DND-41 (cell line): Measurements from ENCODE around the gene AOPEP.

ENCODE experiments used
- ATAC-seq: fragments of 200-7000 bp; cut with Tn5 transposase; 3 replicates; pipeline ENCODE4 v1.9.1; 2021; ENCODE audit warnings: low read depth; ENCODE audit not compliant: insufficient read depth
- DNase-seq: peaks from one replicate; pipeline ENCODE4 v3.0.0-alpha.2; 2020
- H2AFZ ChIP-seq: 2 replicates; pipeline ENCODE4 v1.6.0; 2012; ENCODE audit warnings: low read depth, low read length
- H3K27ac ChIP-seq: 2 replicates; pipeline ENCODE4 v1.5.1; 2012; ENCODE audit warnings: low read length, inconsistent platforms
- H3K27me3 ChIP-seq: fragments of 200-600 bp; sonication (generic); 2 replicates; pipeline ENCODE4 v1.6.0; 2012; ENCODE audit warnings: low read length, mild to moderate bottlenecking, inconsistent platforms; ENCODE audit not compliant: insufficient read depth, poor library complexity
- H3K36me3 ChIP-seq: 2 replicates; pipeline ENCODE4 v1.5.1; 2012; ENCODE audit warnings: low read length, inconsistent platforms; ENCODE audit not compliant: insufficient read depth
- H3K4me1 ChIP-seq: 2 replicates; pipeline ENCODE4 v1.5.1; 2012; ENCODE audit warnings: mild to moderate bottlenecking, low read length; ENCODE audit not compliant: insufficient read depth
- H3K4me2 ChIP-seq: 2 replicates; pipeline ENCODE4 v1.6.0; 2012; ENCODE audit warnings: mild to moderate bottlenecking, moderate library complexity, low read length, inconsistent platforms; ENCODE audit not compliant: insufficient read depth
- H3K4me3 ChIP-seq, 2 experiments: fragments of 200-600 bp in 1 of 2; shearing (Covaris generic) in 1 of 2; 2 replicates each; pipeline ENCODE4 v1.5.1; 2012 to 2016; ENCODE audit warnings: inconsistent platforms in 2 of 2, low read length in 2 of 2, mild to moderate bottlenecking in 2 of 2, low read depth in 1 of 2, moderate library complexity in 1 of 2
- H3K79me2 ChIP-seq: 2 replicates; pipeline ENCODE4 v1.6.0; 2012; ENCODE audit warnings: low read length, inconsistent platforms; ENCODE audit not compliant: insufficient read depth
- H3K9ac ChIP-seq: 2 replicates; pipeline ENCODE4 v1.6.0; 2012; ENCODE audit warnings: low read depth, mild to moderate bottlenecking, inconsistent platforms, low read length, moderate library complexity
- H3K9me3 ChIP-seq: 2 replicates; pipeline ENCODE4 v1.5.1; 2012; ENCODE audit warnings: low read length, moderate library complexity, mild to moderate bottlenecking, inconsistent platforms; ENCODE audit not compliant: insufficient read depth, severe bottlenecking
- H4K20me1 ChIP-seq: 2 replicates; pipeline ENCODE4 v1.6.0; 2012; ENCODE audit warnings: low read length; ENCODE audit not compliant: insufficient read depth
- CTCF ChIP-seq: IDR thresholded peaks from 2 replicates; pipeline ENCODE4 v1.5.1; 2012; ENCODE audit warnings: borderline replicate concordance, low read length, moderate library complexity, mild to moderate bottlenecking; ENCODE audit not compliant: poor library complexity, severe bottlenecking; ENCODE audit errors: extremely low read depth
- EZH2 ChIP-seq: IDR thresholded peaks from 3 replicates; pipeline ENCODE4 v1.6.1; 2012; ENCODE audit warnings: borderline replicate concordance, low read depth, mild to moderate bottlenecking, moderate library complexity, low read length, inconsistent platforms; ENCODE audit not compliant: severe bottlenecking

The AOPEP gene

GRCh38 chr9:94870793-94871558 is 144.5 kb downstream of the AOPEP start:
- H3K27me3 ChIP-seq: no peaks in the 10 kb centered on the region
- H3K9me3 ChIP-seq: no peaks in the 10 kb centered on the region
- no peaks in the 10 kb centered on the region for H3K36me3 ChIP-seq
- H3K4me1 ChIP-seq: peaks cover 11% of the 10 kb centered on the region
- H3K4me3 ChIP-seq: no peak overlapping the region
- H3K9ac ChIP-seq: no peak overlapping the region
- no peaks in the 10 kb centered on the region for H4K20me1 ChIP-seq
- H3K4me2 ChIP-seq: no peak overlapping the region
- H2AFZ ChIP-seq: no peak overlapping the region
- TF ChIP-seq EZH2: no peak
- TF ChIP-seq CTCF: no peak
- H3K27ac ChIP-seq: 0 out of 2 replicates have a peak overlapping the region, but pooled peaks have one; percentile 10
- peak; percentile 72 for ATAC-seq
- H3K79me2 ChIP-seq: no peaks in the 10 kb centered on the region
- DNase-seq: peak; percentile 29

GRCh38 chr9:94872083-94872833 is 145.8 kb downstream of the AOPEP start:
- Histone ChIP-seq H3K36me3 (no peaks in the 10 kb centered on the region), H3K27ac (no peak overlapping the region), H3K4me2 (no peak overlapping the region), H3K79me2 (no peaks in the 10 kb centered on the region), H2AFZ (no peak overlapping the region), H3K9ac (no peak overlapping the region), H3K9me3 (no peaks in the 10 kb centered on the region), H3K4me3 (no peak overlapping the region), H4K20me1 (no peaks in the 10 kb centered on the region), H3K4me1 (peaks cover 11% of the 10 kb centered on the region), H3K27me3 (no peaks in the 10 kb centered on the region)
- ATAC-seq: no peak
- no peak for TF ChIP-seq EZH2
- no peak for TF ChIP-seq CTCF
- no peak for DNase-seq

GRCh38 chr9:94872891-94873511 is 146.5 kb downstream of the AOPEP start:
- H3K4me3 ChIP-seq: no peak overlapping the region

More at GRCh38 chr9:94872891-94873511, 146.5 kb downstream of the AOPEP start:
- ATAC-seq: no peak
- Histone ChIP-seq H3K36me3 (no peaks in the 10 kb centered on the region), H3K4me1 (peaks cover 11% of the 10 kb centered on the region), H3K9ac (no peak overlapping the region), H2AFZ (no peak overlapping the region), H3K27ac (no peak overlapping the region), H3K4me2 (no peak overlapping the region), H4K20me1 (no peaks in the 10 kb centered on the region), H3K9me3 (no peaks in the 10 kb centered on the region), H3K79me2 (no peaks in the 10 kb centered on the region), H3K27me3 (no peaks in the 10 kb centered on the region)
- TF ChIP-seq EZH2 (no peak), CTCF (no peak)
- DNase-seq: no peak
